Spleen (tissue), 11 donors: ENCODE measurements around the gene MED9. TPM values are rescaled to one million over a fixed set of nuclear protein-coding genes. Genes with fewer than 3 reads are reported as not detected.

ENCODE experiments used
- DNase-seq: peaks from one replicate; pipeline ENCODE4 v3.0.0-alpha.2; 2020
- H3K27ac ChIP-seq, 8 donors: fragments of 200-600 bp; sonication (generic) in 7 of 8; 1 replicate in 4 of 8; 2 replicates in 4 of 8; pipeline versions ENCODE4 v1.5.0 to v1.8.0; 2016 to 2021; ENCODE audit warnings: inconsistent platforms in 4 of 8, mild to moderate bottlenecking in 4 of 8, moderate library complexity in 1 of 8
- H3K27me3 ChIP-seq, 7 donors: fragments of 200-600 bp; sonication (generic) in 6 of 7; replicated peaks in 1 of 7; 1 replicate in 4 of 7; 2 replicates in 3 of 7; pipeline versions ENCODE4 v1.5.0 to v1.8.0; 2016 to 2021; ENCODE audit warnings: inconsistent platforms in 3 of 7, mild to moderate bottlenecking in 1 of 7
- H3K36me3 ChIP-seq, 6 donors: fragments of 200-600 bp; sonication (generic) in 5 of 6; 1 replicate in 4 of 6; 2 replicates in 2 of 6; pipeline versions ENCODE4 v1.5.0 to v1.8.0; 2016 to 2021; ENCODE audit warnings: inconsistent platforms in 2 of 6
- H3K4me1 ChIP-seq, 6 donors: fragments of 200-600 bp; sonication (generic) in 5 of 6; 1 replicate in 3 of 6; 2 replicates in 3 of 6; pipeline versions ENCODE4 v1.5.0 to v1.8.0; 2016 to 2021; ENCODE audit warnings: inconsistent platforms in 3 of 6
- H3K4me3 ChIP-seq, 8 donors: fragments of 200-600 bp; sonication (generic) in 7 of 8; 1 replicate in 4 of 8; 2 replicates in 4 of 8; pipeline versions ENCODE4 v1.5.0 to v1.8.0; 2016 to 2021; ENCODE audit warnings: inconsistent platforms in 4 of 8, mild to moderate bottlenecking in 4 of 8, moderate library complexity in 2 of 8
- H3K9me3 ChIP-seq, 8 donors: fragments of 200-600 bp; sonication (generic) in 7 of 8; 1 replicate in 4 of 8; 2 replicates in 4 of 8; pipeline versions ENCODE4 v1.5.0 to v1.8.0; 2016 to 2021; ENCODE audit warnings: inconsistent platforms in 4 of 8
- POLR2A ChIP-seq, 3 donors: fragments of 450-650 bp; IDR thresholded peaks; one replicate each; pipeline ENCODE4 v1.5.1; 2017; ENCODE audit warnings: antibody characterized with exemption in 3 of 3, mild to moderate bottlenecking in 1 of 3
- POLR2AphosphoS5 ChIP-seq, 3 donors: sonication (generic); formaldehyde crosslinking; IDR thresholded peaks; one replicate each; pipeline ENCODE4 v1.5.1; 2017; ENCODE audit warnings: antibody characterized with exemption in 3 of 3
- WGBS, 5 donors: extraction: QIAGEN DNeasy Blood & Tissue Kit in 3 of 5; methylation state at CpG; one replicate each; pipeline versions ENCODE4 v1.1.5 to v1.1.7; 2013 to 2018; 5-methylcytosine and 5-hydroxymethylcytosine counted together
- intact Hi-C: fragments of 100-400 bp; cut with DNase I; formaldehyde crosslinking; loops from one replicate; pipeline ENCODE4 v1.15.0; 2023; ENCODE audit warnings: low total_unique reads
- polyA plus RNA-seq, 3 donors: library from polyadenylated mRNA; stranded (reverse); fragments of 200-250 nt; gene quantifications; one replicate each; pipeline ENCODE4 v1.2.1, GENCODE V29; 2013
- total RNA-seq, 7 donors: library from RNA; depleted of rRNA in 3 of 7; stranded (reverse); fragments of >200 nt in 3 of 7; fragmentation: NEBNext Ultra II Directional in 4 of 7; extraction: Animal tissue kit (Norgen Biotek cat#: 25700) in 4 of 7; gene quantifications; one replicate each; pipeline versions ENCODE4 v1.1.0 to v1.2.1, GENCODE V29; 2016 to 2021
- TF ChIP-seq, protein P1 (sequence below), 11 experiments: fragments of 200-600 bp in 7 of 11; fragments of 450-650 bp in 4 of 11; sonication (generic) in 4 of 11; IDR thresholded peaks in 8 of 11; conservative IDR thresholded peaks in 3 of 11; 1 replicate in 7 of 11; 2 replicates in 4 of 11; pipeline versions ENCODE4 v1.4.0 to v1.8.0; 2016 to 2021; ENCODE audit warnings: antibody characterized with exemption in 11 of 11, inconsistent platforms in 4 of 11, mild to moderate bottlenecking in 1 of 11
- donor health status: healthy with polysubstance abuse.
- donor health status: DM: no; HTN: no; CAD: no; lungs with moderate emphysema.
- donor health status: DM: no; HTN: no; CAD: no.
- donor health status: Bipolar disorder and iron deficiency.
- donor health status: healthy.
- donor health status: DM: no; HTN: no; CAD: no.
- donor health status: DM: yes; HTN: yes; CAD: no.

The MED9 gene
- total and polyA plus RNA-seq, 10 donors = 8.5 to 19.2 (median 14.1) TPM

GRCh38 chr17:17508646-17509591, 32.1 kb downstream of the MED9 start:
- intact Hi-C loops = loop anchor here (10.0 kb wide), 1 partner anchor 106 kb away; no protein-coding TSS in a partner anchor
- Histone ChIP-seq H3K4me3 (no peak overlapping the region), H3K27ac (no peak overlapping the region), H3K27me3 (no peaks in the 10 kb centered on the region), H3K36me3 (peaks cover 0 to 4% (median 0%) of the 10 kb centered on the region in 6 donors), H3K9me3 (no peaks in the 10 kb centered on the region), H3K4me1 (peaks cover 0 to 19% (median 11%) of the 10 kb centered on the region in 6 donors)
- 89 to 96% (median 92%) methylated on average over 28 to 33 of the region's 33 CpGs for WGBS, 5 donors
- peak; percentile 67 for DNase-seq
- TF ChIP-seq POLR2AphosphoS5 (IDR thresholded peaks at IDR 0.05) = no peak
- no peak for TF ChIP-seq POLR2A (IDR thresholded peaks at IDR 0.05)
- TF ChIP-seq, protein P1, sequence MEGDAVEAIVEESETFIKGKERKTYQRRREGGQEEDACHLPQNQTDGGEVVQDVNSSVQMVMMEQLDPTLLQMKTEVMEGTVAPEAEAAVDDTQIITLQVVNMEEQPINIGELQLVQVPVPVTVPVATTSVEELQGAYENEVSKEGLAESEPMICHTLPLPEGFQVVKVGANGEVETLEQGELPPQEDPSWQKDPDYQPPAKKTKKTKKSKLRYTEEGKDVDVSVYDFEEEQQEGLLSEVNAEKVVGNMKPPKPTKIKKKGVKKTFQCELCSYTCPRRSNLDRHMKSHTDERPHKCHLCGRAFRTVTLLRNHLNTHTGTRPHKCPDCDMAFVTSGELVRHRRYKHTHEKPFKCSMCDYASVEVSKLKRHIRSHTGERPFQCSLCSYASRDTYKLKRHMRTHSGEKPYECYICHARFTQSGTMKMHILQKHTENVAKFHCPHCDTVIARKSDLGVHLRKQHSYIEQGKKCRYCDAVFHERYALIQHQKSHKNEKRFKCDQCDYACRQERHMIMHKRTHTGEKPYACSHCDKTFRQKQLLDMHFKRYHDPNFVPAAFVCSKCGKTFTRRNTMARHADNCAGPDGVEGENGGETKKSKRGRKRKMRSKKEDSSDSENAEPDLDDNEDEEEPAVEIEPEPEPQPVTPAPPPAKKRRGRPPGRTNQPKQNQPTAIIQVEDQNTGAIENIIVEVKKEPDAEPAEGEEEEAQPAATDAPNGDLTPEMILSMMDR (IDR thresholded peaks at IDR 0.05 in 8 of 11, conservative IDR thresholded peaks at IDR 0.05 in 3 of 11) = no peak

DNA sequence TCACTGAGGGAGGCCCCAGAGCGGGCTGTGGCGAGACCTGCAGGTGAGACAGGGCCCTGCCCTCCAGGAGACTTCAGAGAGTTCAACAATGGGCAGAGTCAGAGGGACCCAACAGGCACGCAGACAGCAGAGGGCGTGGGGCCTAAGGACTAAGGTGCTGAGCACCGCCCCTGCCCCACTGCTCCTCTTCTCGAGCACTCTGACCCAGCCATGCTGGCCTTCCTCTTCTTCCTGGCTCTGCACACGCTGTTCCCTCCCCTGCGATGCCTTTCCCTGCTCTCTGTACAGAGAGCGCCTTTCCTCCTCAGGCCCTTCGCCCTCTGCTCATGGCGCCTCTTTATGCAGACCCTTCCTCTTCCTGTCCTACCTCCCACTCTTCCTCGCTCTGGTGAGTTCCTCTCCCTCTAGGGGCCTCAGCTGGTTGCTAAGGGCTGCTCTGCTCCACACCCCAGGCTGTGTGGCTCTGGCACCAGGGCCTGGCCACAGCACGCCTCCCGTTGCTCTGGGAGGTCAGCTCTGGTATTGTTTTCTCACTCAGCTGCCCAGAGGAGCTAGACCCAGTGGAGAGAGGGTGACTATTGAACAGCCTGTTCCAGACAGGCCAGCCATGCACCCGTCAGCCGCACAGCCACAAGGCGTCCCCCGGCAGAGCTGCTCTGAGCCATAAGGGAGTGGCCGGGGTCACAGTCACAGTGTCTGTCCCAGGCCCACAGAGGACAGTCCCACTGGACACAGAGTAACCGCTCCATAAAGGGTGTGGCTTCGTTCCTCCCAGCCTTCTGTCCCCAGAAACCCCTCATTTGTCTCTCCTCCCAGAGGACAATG, 33.0 kb downstream of the MED9 start:
- Histone ChIP-seq H3K4me1 (peaks cover 0 to 19% (median 11%) of the 10 kb centered on the region in 6 donors), H3K27ac (no peak overlapping the region), H3K36me3 (peaks cover 0 to 4% (median 0%) of the 10 kb centered on the region in 6 donors), H3K9me3 (no peaks in the 10 kb centered on the region), H3K27me3 (no peaks in the 10 kb centered on the region), H3K4me3 (no peak overlapping the region)
- 87 to 90% (median 87%) methylated on average over 14 to 21 of the region's 21 CpGs for WGBS, 5 donors
- intact Hi-C loops = loop anchor here (10.0 kb wide), 1 partner anchor 105 kb away; no protein-coding TSS in a partner anchor
- no peak for TF ChIP-seq POLR2A (IDR thresholded peaks at IDR 0.05)
- TF ChIP-seq, protein P1 (IDR thresholded peaks at IDR 0.05 in 8 of 11, conservative IDR thresholded peaks at IDR 0.05 in 3 of 11) = no peak
- TF ChIP-seq POLR2AphosphoS5 (IDR thresholded peaks at IDR 0.05) = no peak
- peak; percentile 68 for DNase-seq

DNA sequence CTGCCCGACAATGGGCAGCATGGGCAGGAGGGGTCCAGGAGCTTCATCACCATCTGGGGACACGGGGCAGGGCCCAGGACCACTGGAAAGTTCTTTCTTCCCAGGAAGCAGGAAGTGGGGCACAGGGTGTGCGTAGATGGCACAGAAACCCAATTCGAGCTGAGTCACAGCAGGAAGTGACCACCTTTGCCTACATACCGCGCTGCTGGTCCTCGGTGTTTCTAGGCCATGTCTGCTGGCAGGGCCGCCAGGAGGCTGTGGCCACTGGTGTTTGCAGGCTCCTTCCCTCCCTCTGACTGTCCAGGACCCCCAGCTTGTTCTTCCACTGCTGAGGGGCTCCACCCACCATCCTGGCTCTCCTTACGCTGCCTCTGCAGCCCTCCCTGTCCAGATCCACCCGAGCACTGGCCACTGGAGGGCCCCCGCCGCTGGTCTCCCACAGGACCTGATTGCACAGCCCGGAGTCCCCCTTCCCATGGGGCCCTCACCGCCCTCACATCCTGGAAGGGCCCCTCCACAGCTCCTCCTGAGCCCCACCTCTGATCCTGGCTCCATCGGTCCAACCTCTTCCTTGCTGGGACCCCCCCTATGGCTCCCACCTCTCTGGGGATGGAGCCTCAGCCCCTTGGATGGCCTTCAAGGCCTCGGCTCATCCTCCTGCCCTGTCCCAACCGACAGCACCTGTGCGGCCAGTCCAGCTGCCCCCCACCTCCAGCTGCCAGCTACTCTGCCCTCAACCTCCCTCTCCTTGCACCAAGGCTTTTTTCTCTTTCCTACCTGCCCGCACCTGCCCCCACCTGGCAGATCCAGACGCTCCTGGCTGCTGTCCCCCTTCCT, 33.9 kb downstream of the MED9 start:
- intact Hi-C loops = no loop called here
- peak; percentile 66 for DNase-seq
- 71 to 78% (median 74%) methylated on average over 20 of the region's 20 CpGs for WGBS, 5 donors

More for the DNA sequence above, 33.9 kb downstream of the MED9 start:
- no peak overlapping the region for H3K4me3 ChIP-seq
- H3K27ac ChIP-seq = no peak overlapping the region
- no peaks in the 10 kb centered on the region for H3K9me3 ChIP-seq
- H3K36me3 ChIP-seq = peaks cover 0 to 4% (median 0%) of the 10 kb centered on the region in 6 donors
- TF ChIP-seq POLR2A (IDR thresholded peaks at IDR 0.05) (no peak), POLR2AphosphoS5 (IDR thresholded peaks at IDR 0.05) (no peak)
- TF ChIP-seq, protein P1 (IDR thresholded peaks at IDR 0.05 in 8 of 11, conservative IDR thresholded peaks at IDR 0.05 in 3 of 11) = no peak
- H3K4me1 ChIP-seq = peaks cover 0 to 19% (median 10%) of the 10 kb centered on the region in 6 donors
- H3K27me3 ChIP-seq = no peaks in the 10 kb centered on the region
